C4-2B (cell line): ENCODE measurements around the gene TMEM181.

Experiments
- ZFX ChIP-seq: fragments of 450-650 bp; IDR thresholded peaks from 2 replicates; pipeline ENCODE4 v1.6.1; 2017
- TF ChIP-seq, protein P1 (sequence below): fragments of 450-650 bp; conservative IDR thresholded peaks from 2 replicates; pipeline ENCODE4 v1.5.1; 2017; ENCODE audit warnings: mild to moderate bottlenecking

DNA sequence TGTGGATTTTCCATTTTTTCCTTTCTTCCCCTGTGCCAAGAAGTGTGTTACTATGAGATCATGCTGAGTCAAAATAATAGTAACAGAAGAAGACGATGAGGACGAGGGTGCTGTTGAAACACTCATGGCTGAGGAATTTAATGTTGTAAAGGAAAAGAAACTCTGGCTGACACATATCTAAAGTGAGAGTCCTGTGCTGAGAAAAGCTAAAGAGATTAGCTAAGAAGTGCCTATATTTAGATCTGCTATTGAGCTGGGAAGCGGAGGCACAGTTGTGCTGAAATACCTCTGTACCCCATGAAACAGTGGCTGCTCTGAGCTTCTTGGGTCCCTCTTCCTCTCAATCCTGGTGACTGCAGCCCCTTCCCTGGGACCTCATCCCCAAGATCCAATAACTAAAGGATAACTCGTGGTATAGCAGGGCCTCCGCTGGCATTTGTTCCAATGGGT is 88.8 kb downstream of the TMEM181 start:
- TF ChIP-seq, protein P1, sequence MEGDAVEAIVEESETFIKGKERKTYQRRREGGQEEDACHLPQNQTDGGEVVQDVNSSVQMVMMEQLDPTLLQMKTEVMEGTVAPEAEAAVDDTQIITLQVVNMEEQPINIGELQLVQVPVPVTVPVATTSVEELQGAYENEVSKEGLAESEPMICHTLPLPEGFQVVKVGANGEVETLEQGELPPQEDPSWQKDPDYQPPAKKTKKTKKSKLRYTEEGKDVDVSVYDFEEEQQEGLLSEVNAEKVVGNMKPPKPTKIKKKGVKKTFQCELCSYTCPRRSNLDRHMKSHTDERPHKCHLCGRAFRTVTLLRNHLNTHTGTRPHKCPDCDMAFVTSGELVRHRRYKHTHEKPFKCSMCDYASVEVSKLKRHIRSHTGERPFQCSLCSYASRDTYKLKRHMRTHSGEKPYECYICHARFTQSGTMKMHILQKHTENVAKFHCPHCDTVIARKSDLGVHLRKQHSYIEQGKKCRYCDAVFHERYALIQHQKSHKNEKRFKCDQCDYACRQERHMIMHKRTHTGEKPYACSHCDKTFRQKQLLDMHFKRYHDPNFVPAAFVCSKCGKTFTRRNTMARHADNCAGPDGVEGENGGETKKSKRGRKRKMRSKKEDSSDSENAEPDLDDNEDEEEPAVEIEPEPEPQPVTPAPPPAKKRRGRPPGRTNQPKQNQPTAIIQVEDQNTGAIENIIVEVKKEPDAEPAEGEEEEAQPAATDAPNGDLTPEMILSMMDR = no peak
- TF ChIP-seq ZFX = no peak
